Smooth muscle cell (in vitro differentiated cells): ENCODE measurements around the gene VRK3. TPM values are rescaled to one million over a fixed set of nuclear protein-coding genes. Genes with fewer than 3 reads are reported as not detected.

ENCODE experiments used
- DNase-seq: peaks from one replicate; lab custom pipeline; 2025; ENCODE audit not compliant: unreplicated experiment; lab: John Stamatoyannopoulos, UW
- H2AFZ ChIP-seq: fragments of 200-600 bp; sonication (generic); 2 replicates; pipeline ENCODE4 v1.6.0; 2016; ENCODE audit warnings: antibody characterized with exemption, low read depth, mild to moderate bottlenecking
- H3F3A ChIP-seq: fragments of 200-600 bp; sonication (generic); 2 replicates; pipeline ENCODE4 v1.6.0; 2017; ENCODE audit warnings: antibody characterized with exemption, low read depth
- H3K27ac ChIP-seq: fragments of 200-600 bp; sonication (generic); 2 replicates; pipeline ENCODE4 v1.5.1; 2016; ENCODE audit warnings: low read depth, mild to moderate bottlenecking
- H3K27me3 ChIP-seq: fragments of 200-600 bp; sonication (generic); 2 replicates; pipeline ENCODE4 v1.6.1; 2016; ENCODE audit warnings: low read depth, mild to moderate bottlenecking
- H3K36me3 ChIP-seq: fragments of 200-600 bp; sonication (generic); 2 replicates; pipeline ENCODE4 v1.5.1; 2016; ENCODE audit warnings: low read depth
- H3K4me1 ChIP-seq: fragments of 200-600 bp; sonication (generic); 2 replicates; pipeline ENCODE4 v1.5.1; 2016; ENCODE audit warnings: low read depth
- H3K4me2 ChIP-seq: fragments of 200-600 bp; sonication (generic); 2 replicates; pipeline ENCODE4 v1.6.0; 2016; ENCODE audit warnings: mild to moderate bottlenecking
- H3K4me3 ChIP-seq: fragments of 200-600 bp; sonication (generic); 2 replicates; pipeline ENCODE4 v1.5.1; 2016; ENCODE audit warnings: mild to moderate bottlenecking
- H3K79me2 ChIP-seq: fragments of 200-600 bp; sonication (generic); 2 replicates; pipeline ENCODE4 v1.6.0; 2016; ENCODE audit warnings: low read depth, mild to moderate bottlenecking
- H3K9ac ChIP-seq: fragments of 200-600 bp; sonication (generic); 2 replicates; pipeline ENCODE4 v1.6.0; 2016; ENCODE audit warnings: low read depth
- H3K9me3 ChIP-seq: fragments of 200-600 bp; sonication (generic); replicated peaks from 2 replicates; pipeline ENCODE4 v1.5.1; 2016; ENCODE audit warnings: low read depth
- H4K20me1 ChIP-seq: fragments of 200-600 bp; sonication (generic); 2 replicates; pipeline ENCODE4 v1.6.0; 2016; ENCODE audit warnings: low read depth
- CTCF ChIP-seq: fragments of 200-600 bp; sonication (generic); IDR thresholded peaks from 2 replicates; pipeline ENCODE4 v1.5.1; 2017; ENCODE audit warnings: borderline replicate concordance, mild to moderate bottlenecking, antibody characterized with exemption; ENCODE audit not compliant: insufficient read depth, poor library complexity, severe bottlenecking
- WGBS: methylation state at CpG from one replicate; pipeline ENCODE4 v1.1.7; 2016; ENCODE audit warnings: low lambda C conversion rate; 5-methylcytosine and 5-hydroxymethylcytosine counted together
- polyA plus RNA-seq: library from polyadenylated mRNA; unstranded; fragments of >200 nt; fragmentation: Nextera tagmentation; extraction: Ambion mirVana; gene quantifications from 2 replicates; pipeline ENCODE4 v1.2.1, GENCODE V29; 2016
- total RNA-seq: library from RNA; depleted of rRNA; stranded (reverse); fragments of >200 nt; gene quantifications from 2 replicates; pipeline ENCODE4 v1.2.3, GENCODE V29; 2014

VRK3 gene
- total and polyA plus RNA-seq, 2 experiments from 2014 or later: 24.6 to 41.4 TPM

GRCh38 chr19:50008532-50008931 is 16.6 kb downstream of the VRK3 start:
- Histone ChIP-seq H3K4me2 (no peak overlapping the region), H3F3A (no peaks in the 10 kb centered on the region), H3K9me3 (no peaks in the 10 kb centered on the region), H4K20me1 (peaks cover 23% of the 10 kb centered on the region), H3K9ac (no peak overlapping the region), H3K27me3 (no peaks in the 10 kb centered on the region), H3K4me3 (no peak overlapping the region), H3K79me2 (no peaks in the 10 kb centered on the region), H3K27ac (no peak overlapping the region), H3K36me3 (peaks cover 3% of the 10 kb centered on the region), H2AFZ (no peak overlapping the region), H3K4me1 (peaks cover 4% of the 10 kb centered on the region)
- no peak for DNase-seq
- 64% methylated on average over 10 of the region's 10 CpGs for WGBS
- no peak for TF ChIP-seq CTCF

- Histone ChIP-seq H3F3A (no peaks in the 10 kb centered on the region), H3K4me3 (no peak overlapping the region), H3K36me3 (peaks cover 3% of the 10 kb centered on the region), H3K9ac (no peak overlapping the region), H2AFZ (no peak overlapping the region), H4K20me1 (peaks cover 25% of the 10 kb centered on the region), H3K4me2 (no peak overlapping the region), H3K27me3 (no peaks in the 10 kb centered on the region), H3K79me2 (no peaks in the 10 kb centered on the region), H3K27ac (no peak overlapping the region), H3K4me1 (peaks cover 4% of the 10 kb centered on the region), H3K9me3 (no peaks in the 10 kb centered on the region)
- WGBS: 96% methylated on average over 2 of the region's 2 CpGs
- DNase-seq: no peak
- TF ChIP-seq CTCF: no peak
These were observed 17.2 kb downstream of the VRK3 start for GRCh38 chr19:50007947-50008346.

GRCh38 chr19:50007170-50007569 is 18.0 kb downstream of the VRK3 start:
- no peak for TF ChIP-seq CTCF
- Histone ChIP-seq H3K79me2 (no peaks in the 10 kb centered on the region), H3K27me3 (no peaks in the 10 kb centered on the region), H3K4me1 (peaks cover 4% of the 10 kb centered on the region), H3K4me2 (no peak overlapping the region), H3K9me3 (no peaks in the 10 kb centered on the region), H3K36me3 (peaks cover 3% of the 10 kb centered on the region), H4K20me1 (peaks cover 33% of the 10 kb centered on the region), H2AFZ (no peak overlapping the region), H3K9ac (no peak overlapping the region), H3F3A (no peaks in the 10 kb centered on the region), H3K4me3 (no peak overlapping the region), H3K27ac (no peak overlapping the region)
- DNase-seq: no peak
- 90% methylated on average over 10 of the region's 10 CpGs for WGBS

- Histone ChIP-seq H3K36me3 (peaks cover 3% of the 10 kb centered on the region), H3K27ac (no peak overlapping the region)
- TF ChIP-seq CTCF: no peak
These were observed 19.7 kb downstream of the VRK3 start for GRCh38 chr19:50005428-50005827.

More at GRCh38 chr19:50005428-50005827, 19.7 kb downstream of the VRK3 start:
- Histone ChIP-seq H3K4me1 (peaks cover 4% of the 10 kb centered on the region), H3K9me3 (no peaks in the 10 kb centered on the region), H3F3A (no peaks in the 10 kb centered on the region), H3K9ac (no peak overlapping the region), H3K27me3 (no peaks in the 10 kb centered on the region), H3K4me3 (no peak overlapping the region), H2AFZ (no peak overlapping the region), H3K79me2 (no peaks in the 10 kb centered on the region), H4K20me1 (peaks cover 47% of the 10 kb centered on the region), H3K4me2 (no peak overlapping the region)
- 96% methylated on average over 12 of the region's 12 CpGs for WGBS
- DNase-seq: no peak
